H1 (cell line): Measurements from ENCODE around the gene GAB2. TPM values are rescaled to one million over a fixed set of nuclear protein-coding genes. Genes with fewer than 3 reads are reported as not detected.

ENCODE experiments used
- CTCF ChIA-PET: fragments of 300-600 bp; sonication (Branson Sonifier 250); formaldehyde crosslinking; loops from one replicate; lab custom pipeline; 2021; ENCODE audit not compliant: partially characterized antibody; lab: Charles Lee
- POLR2A ChIA-PET: fragments of 300-600 bp; sonication (Branson Sonifier 250); formaldehyde crosslinking; loops from one replicate; lab custom pipeline; 2021; ENCODE audit warnings: inconsistent platforms; ENCODE audit not compliant: partially characterized antibody; lab: Charles Lee
- DNase-seq, 2 experiments: peaks; one replicate each; pipeline versions ENCODE4 v3.0.0 to v3.0.0-alpha.2; 2010 to 2022; ENCODE audit warnings: low spot score in 2 of 2, low read depth in 1 of 2, mixed read lengths in 1 of 2
- FAIRE-seq: peaks from 2 replicates; lab custom pipeline; 2011; peaks lifted over from hg19 to GRCh38; lab: Jason Lieb, UNC
- H2AFZ ChIP-seq: 2 replicates; pipeline ENCODE4 v1.8.1; 2012; ENCODE audit warnings: low read length, inconsistent platforms
- H2AK5ac ChIP-seq: 2 replicates; pipeline ENCODE4 v1.6.1; 2013; ENCODE audit warnings: low read depth, low read length
- H2BK120ac ChIP-seq: replicated peaks from 2 replicates; pipeline ENCODE3; 2013; ENCODE audit warnings: low read depth, low read length, inconsistent platforms
- H2BK12ac ChIP-seq: 2 replicates; pipeline ENCODE4 v1.6.1; 2013; ENCODE audit warnings: low read depth, low read length
- H2BK15ac ChIP-seq: 2 replicates; pipeline ENCODE4 v1.6.1; 2013; ENCODE audit warnings: low read length
- H2BK20ac ChIP-seq: 2 replicates; pipeline ENCODE4 v1.6.1; 2013; ENCODE audit warnings: low read length
- H2BK5ac ChIP-seq: 2 replicates; pipeline ENCODE4 v1.6.1; 2013; ENCODE audit warnings: low read depth, low read length
- H3K14ac ChIP-seq: 2 replicates; pipeline ENCODE4 v1.6.1; 2013; ENCODE audit warnings: inconsistent platforms; ENCODE audit not compliant: insufficient read length
- H3K18ac ChIP-seq: 2 replicates; pipeline ENCODE4 v1.6.1; 2013; ENCODE audit warnings: low read length; ENCODE audit errors: extremely low read depth
- H3K23ac ChIP-seq: 2 replicates; pipeline ENCODE4 v1.6.1; 2013; ENCODE audit warnings: inconsistent platforms; ENCODE audit not compliant: insufficient read length
- H3K23me2 ChIP-seq: 2 replicates; pipeline ENCODE4 v1.6.1; 2013; ENCODE audit warnings: low read depth, low read length
- H3K27ac ChIP-seq: 2 replicates; pipeline ENCODE4 v1.6.1; 2011; ENCODE audit warnings: low read depth, low read length, inconsistent platforms
- H3K27me3 ChIP-seq, 4 experiments: replicated peaks in 1 of 4; 1 replicate in 1 of 4; 2 replicates in 3 of 4; pipeline versions ENCODE4 v1.6.1 to v1.8.1; 2011 to 2013; ENCODE audit warnings: low read length in 3 of 4, mild to moderate bottlenecking in 3 of 4, inconsistent platforms in 2 of 4, mixed read lengths in 2 of 4, moderate library complexity in 1 of 4; ENCODE audit not compliant: control insufficient read depth in 3 of 4, insufficient read depth in 3 of 4; ENCODE audit errors: extremely low read depth in 1 of 4
- H3K36me3 ChIP-seq, 4 experiments: 2 replicates each; pipeline versions ENCODE4 v1.6.1 to v1.8.1; 2011 to 2013; ENCODE audit warnings: mild to moderate bottlenecking in 4 of 4, low read length in 3 of 4, moderate library complexity in 2 of 4, control low read depth in 1 of 4, inconsistent platforms in 1 of 4; ENCODE audit not compliant: insufficient read depth in 4 of 4, control insufficient read depth in 2 of 4
- H3K4ac ChIP-seq: replicated peaks from 2 replicates; pipeline ENCODE3; 2013; ENCODE audit warnings: low read length, low read depth, mixed read lengths, inconsistent platforms; ENCODE audit not compliant: insufficient read length
- H3K4me1 ChIP-seq, 4 experiments: replicated peaks in 1 of 4; 1 replicate in 1 of 4; 2 replicates in 3 of 4; pipeline versions ENCODE4 v1.6.1 to v1.8.1; 2011 to 2013; ENCODE audit warnings: low read length in 3 of 4, inconsistent platforms in 2 of 4, mixed read lengths in 1 of 4; ENCODE audit not compliant: insufficient read depth in 4 of 4, control insufficient read depth in 3 of 4
- H3K4me2 ChIP-seq, 2 experiments: 2 replicates each; pipeline versions ENCODE4 v1.6.1 to v1.8.1; 2011 to 2013; ENCODE audit warnings: low read depth in 2 of 2, low read length in 2 of 2, control low read depth in 1 of 2, inconsistent platforms in 1 of 2, mild to moderate bottlenecking in 1 of 2; ENCODE audit not compliant: insufficient read depth in 1 of 2
- H3K4me3 ChIP-seq, 4 experiments: fragments of 200-600, 300-600 bp in 1 of 4; sonication (generic), shearing (Covaris generic), sonication (Bioruptor Twin) in 1 of 4; 2 replicates each; pipeline versions ENCODE4 v1.5.1 to v1.8.1; 2011 to 2016; ENCODE audit warnings: low read length in 4 of 4, low read depth in 3 of 4, control low read depth in 2 of 4, inconsistent platforms in 2 of 4, mild to moderate bottlenecking in 2 of 4, mixed read lengths in 1 of 4, moderate library complexity in 1 of 4; ENCODE audit not compliant: insufficient read depth in 2 of 4; ENCODE audit errors: extremely low read depth in 1 of 4
- H3K56ac ChIP-seq: replicated peaks from 2 replicates; pipeline ENCODE3; 2013; ENCODE audit warnings: low read depth, mild to moderate bottlenecking, mixed read lengths, low read length, inconsistent platforms; ENCODE audit not compliant: insufficient read length
- H3K79me1 ChIP-seq: 2 replicates; pipeline ENCODE4 v1.6.1; 2013; ENCODE audit warnings: low read depth, low read length, control low read depth
- H3K79me2 ChIP-seq, 2 experiments: 2 replicates each; pipeline versions ENCODE4 v1.6.1 to v1.8.1; 2012 to 2013; ENCODE audit warnings: low read length in 2 of 2, mild to moderate bottlenecking in 2 of 2, inconsistent platforms in 1 of 2; ENCODE audit not compliant: insufficient read depth in 2 of 2, control insufficient read depth in 1 of 2
- H3K9ac ChIP-seq, 4 experiments: replicated peaks in 1 of 4; 1 replicate in 1 of 4; 2 replicates in 3 of 4; pipeline versions ENCODE4 v1.6.1 to v1.8.1; 2011 to 2013; ENCODE audit warnings: low read depth in 3 of 4, low read length in 3 of 4, control low read depth in 2 of 4, mild to moderate bottlenecking in 2 of 4, moderate library complexity in 2 of 4, inconsistent platforms in 1 of 4; ENCODE audit errors: extremely low read depth in 1 of 4
- H3K9me3 ChIP-seq, 2 experiments: 2 replicates each; pipeline versions ENCODE4 v1.6.1 to v1.8.1; 2012 to 2013; ENCODE audit warnings: mild to moderate bottlenecking in 2 of 2, moderate library complexity in 2 of 2, control low read depth in 1 of 2, inconsistent platforms in 1 of 2, low read depth in 1 of 2, low read length in 1 of 2, mixed read lengths in 1 of 2; ENCODE audit not compliant: insufficient read depth in 2 of 2
- H4K20me1 ChIP-seq, 2 experiments: replicated peaks in 1 of 2; 2 replicates each; pipeline versions ENCODE3 to v1.8.1; 2011 to 2013; ENCODE audit warnings: inconsistent platforms in 2 of 2, low read length in 2 of 2, mild to moderate bottlenecking in 1 of 2; ENCODE audit not compliant: insufficient read depth in 2 of 2, control insufficient read depth in 1 of 2
- H4K5ac ChIP-seq: 2 replicates; pipeline ENCODE4 v1.6.1; 2013; ENCODE audit warnings: low read length, low read depth, mixed read lengths, inconsistent platforms; ENCODE audit not compliant: insufficient read length
- H4K8ac ChIP-seq: 2 replicates; pipeline ENCODE4 v1.8.0; 2013; ENCODE audit warnings: mild to moderate bottlenecking, moderate library complexity, low read length, inconsistent platforms; ENCODE audit not compliant: insufficient read depth; ENCODE audit errors: extremely low read depth
- H4K91ac ChIP-seq: replicated peaks from 2 replicates; pipeline ENCODE3; 2013; ENCODE audit warnings: low read length, mixed read lengths, inconsistent platforms; ENCODE audit not compliant: insufficient read length
- BRCA1 ChIP-seq: IDR thresholded peaks from 2 replicates; pipeline ENCODE4 v1.6.1; 2012; ENCODE audit warnings: low read depth, low read length, improper control_type of control experiment
- CBX5 ChIP-seq: fragments of 300-800, 300-1000 bp; sonication (generic); IDR thresholded peaks from 2 replicates; pipeline ENCODE4 v1.7.1; 2016; ENCODE audit warnings: antibody characterized with exemption, low read length, low read depth
- CHD1 ChIP-seq: IDR thresholded peaks from 2 replicates; pipeline ENCODE4 v1.6.1; 2012; ENCODE audit warnings: low read depth, low read length, improper control_type of control experiment
- CTBP2 ChIP-seq: IDR thresholded peaks from 2 replicates; pipeline ENCODE4 v1.7.0; 2011; ENCODE audit warnings: borderline replicate concordance, mild to moderate bottlenecking, moderate library complexity, mixed read lengths, low read length; ENCODE audit not compliant: insufficient read depth, insufficient read length
- HDAC6 ChIP-seq: IDR thresholded peaks from one replicate; pipeline ENCODE4 v1.7.1; 2012; ENCODE audit warnings: low read depth, mild to moderate bottlenecking, inconsistent platforms, low read length, moderate library complexity
- JUN ChIP-seq: IDR thresholded peaks from 2 replicates; pipeline ENCODE4 v1.6.1; 2011; ENCODE audit warnings: low read depth, mild to moderate bottlenecking, improper control_type of control experiment, low read length
- JUND ChIP-seq: IDR thresholded peaks from 2 replicates; pipeline ENCODE4 v1.6.1; 2011; ENCODE audit warnings: mild to moderate bottlenecking, improper control_type of control experiment, low read length
- MAFK ChIP-seq: IDR thresholded peaks from 2 replicates; pipeline ENCODE4 v1.6.1; 2012; ENCODE audit warnings: low read depth, mild to moderate bottlenecking, improper control_type of control experiment, low read length
- NANOG ChIP-seq: IDR thresholded peaks from 2 replicates; pipeline ENCODE4 v1.6.1; 2011; ENCODE audit warnings: low read length, low read depth, mild to moderate bottlenecking, inconsistent platforms; ENCODE audit not compliant: insufficient read depth, poor library complexity, severe bottlenecking
- PHF8 ChIP-seq: fragments of 200-600 bp; sonication (generic); conservative IDR thresholded peaks from 2 replicates; pipeline ENCODE4 v1.7.1; 2012; ENCODE audit warnings: low read depth, mild to moderate bottlenecking, inconsistent platforms, low read length, moderate library complexity
- RAD21 ChIP-seq, 2 experiments: IDR thresholded peaks in 1 of 2; conservative IDR thresholded peaks in 1 of 2; 2 replicates each; pipeline ENCODE4 v1.6.1; 2011; ENCODE audit warnings: low read depth in 2 of 2, low read length in 2 of 2, improper control_type of control experiment in 1 of 2, inconsistent platforms in 1 of 2, mild to moderate bottlenecking in 1 of 2, moderate library complexity in 1 of 2
- SIX5 ChIP-seq: IDR thresholded peaks from 2 replicates; pipeline ENCODE4 v1.6.1; 2011; ENCODE audit warnings: mild to moderate bottlenecking, low read depth, low read length
- SP1 ChIP-seq: IDR thresholded peaks from 2 replicates; pipeline ENCODE4 v1.6.1; 2011; ENCODE audit warnings: low read depth, low read length
- TAF7 ChIP-seq: optimal IDR thresholded peaks from 2 replicates; pipeline ENCODE3; 2011; ENCODE audit warnings: low read depth, mild to moderate bottlenecking, inconsistent platforms, low read length, moderate library complexity, borderline replicate concordance
- TCF12 ChIP-seq: IDR thresholded peaks from 2 replicates; pipeline ENCODE4 v1.6.1; 2011; ENCODE audit warnings: low read depth, mild to moderate bottlenecking, low read length
- WGBS, 2 experiments: shearing (Covaris generic) in 1 of 2; methylation state at CpG; one replicate each; pipeline versions ENCODE4 v1.1.6 to v1.1.7; 2013 to 2015; ENCODE audit warnings: low lambda C conversion rate in 2 of 2, mixed read lengths in 2 of 2, inconsistent platforms in 1 of 2, low coverage in 1 of 2, missing lambda C conversion rate in 1 of 2; ENCODE audit not compliant: insufficient replicate concordance in 2 of 2, insufficient coverage in 1 of 2, insufficient read length in 1 of 2; ENCODE audit errors: extremely low coverage in 1 of 2, missing lambda C conversion rate in 1 of 2; 5-methylcytosine and 5-hydroxymethylcytosine counted together
- polyA plus RNA-seq, 7 experiments: library from polyadenylated mRNA; depleted of rRNA in 3 of 7; stranded (reverse) in 5 of 7; unstranded in 2 of 7; fragments of >200 nt in 5 of 7; fragments of 200-250 nt in 2 of 7; gene quantifications; 1 replicate in 5 of 7; 2 replicates in 1 of 7; 4 replicates in 1 of 7; pipeline versions ENCODE4 v1.2.1 to v1.2.3, GENCODE V29; 2011 to 2013; ENCODE audit warnings: missing spikeins in 2 of 7, mixed read lengths in 2 of 7
- total RNA-seq: library from RNA; stranded (reverse); fragmentation: NEBNext Ultra II Directional; extraction: Animal tissue kit (Norgen Biotek cat#: 25700); gene quantifications from 2 replicates; pipeline ENCODE4 v1.2.1, GENCODE V29; 2021

Gene GAB2
- total and polyA plus RNA-seq, 2 of the 8 experiments (the other 6 are each of a cell fraction or from before 2014, with no cell fraction given): 6.3 to 14.0 TPM

DNA sequence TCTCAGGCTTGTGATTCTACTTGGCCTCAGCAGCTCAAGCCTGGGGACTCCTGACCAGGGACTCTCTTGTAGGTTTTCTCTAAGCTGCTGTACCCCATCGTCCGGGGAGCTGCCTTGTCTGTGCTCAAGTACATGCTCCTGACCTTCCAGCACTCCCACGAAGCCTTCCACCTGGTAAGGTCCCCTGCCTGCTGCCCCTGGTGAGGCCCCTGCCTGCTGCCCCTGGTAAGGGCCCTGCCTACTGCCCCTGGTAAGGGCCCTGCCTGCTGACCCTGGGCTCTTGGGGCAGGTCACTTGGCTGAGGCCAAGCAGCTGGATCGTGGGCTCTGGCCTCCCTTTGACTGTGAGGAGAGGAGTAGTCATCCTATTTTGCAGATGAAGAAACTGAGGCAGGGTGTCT is 217.6 kb downstream of the GAB2 start:
- H3K4me2 ChIP-seq: no peak overlapping the region
- no peaks in the 10 kb centered on the region for H3K4me1 ChIP-seq
- H3K9ac ChIP-seq: no peak overlapping the region
- no peak overlapping the region for H3K18ac ChIP-seq
- no peak overlapping the region for H2AFZ ChIP-seq
- no peak overlapping the region for H3K27ac ChIP-seq
- no peaks in the 10 kb centered on the region for H3K36me3 ChIP-seq
- H4K5ac ChIP-seq: no peak overlapping the region
- no peak overlapping the region for H4K91ac ChIP-seq
- POLR2A ChIA-PET: interaction anchor here (1.3 to 4.2 kb wide), 2 partner anchors 11 to 12 kb away, joined by 3 to 16 read pairs; partner anchors contain the start of genes KCTD21 and USP35
- no peaks in the 10 kb centered on the region for H3K79me1 ChIP-seq
- no peak overlapping the region for H2BK5ac ChIP-seq
- no peaks in the 10 kb centered on the region for H3K9me3 ChIP-seq
- no peak overlapping the region for H3K56ac ChIP-seq
- FAIRE-seq: no peak
- H3K4ac ChIP-seq: no peak overlapping the region
- CTCF ChIA-PET: interaction anchor here (0.7 kb wide), 1 partner anchor 365 kb away, joined by 3 read pairs; no protein-coding TSS in a partner anchor
- H3K79me2 ChIP-seq: no peaks in the 10 kb centered on the region
- H4K8ac ChIP-seq: no peak overlapping the region; the same call in 1 of the 2 replicates
- H3K14ac ChIP-seq: no peak overlapping the region
- no peak overlapping the region for H2BK15ac ChIP-seq
- H3K23me2 ChIP-seq: no peaks in the 10 kb centered on the region
- H4K20me1 ChIP-seq: peaks cover 0 to 4% of the 10 kb centered on the region in 2 experiments
- H2BK20ac ChIP-seq: no peak overlapping the region
- 91% methylated on average over 4 of the region's 4 CpGs; no CpG with 5 or more reads in 1 of the 2 experiments for WGBS, 2 experiments
- H2AK5ac ChIP-seq: no peak overlapping the region
- H3K27me3 ChIP-seq: no peaks in the 10 kb centered on the region
- no peak overlapping the region for H3K23ac ChIP-seq
- H2BK120ac ChIP-seq: no peak overlapping the region
- no peak overlapping the region for H3K4me3 ChIP-seq
- H2BK12ac ChIP-seq: no peak overlapping the region
- DNase-seq: no peak
- TF ChIP-seq PHF8: no peak
- TF ChIP-seq SIX5: no peak
- no peak for TF ChIP-seq CBX5
- no peak for TF ChIP-seq NANOG
- TF ChIP-seq SP1: no peak
- no peak for TF ChIP-seq CTBP2
- TF ChIP-seq TAF7: no peak
- TF ChIP-seq BRCA1: no peak
- TF ChIP-seq JUND: no peak
- TF ChIP-seq CHD1: no peak
- TF ChIP-seq MAFK: no peak
- no peak for TF ChIP-seq RAD21 (IDR thresholded peaks at IDR 0.05 in 1 of 2, conservative IDR thresholded peaks at IDR 0.05 in 1 of 2; ENCODE audit: low read depth in 2 of 2, low read length in 2 of 2)
- TF ChIP-seq HDAC6: no peak
- no peak for TF ChIP-seq TCF12
- no peak for TF ChIP-seq JUN
